ENCODE measurements around the gene ACTRT2.

Gene ACTRT2

GRCh38 chr1:3034162-3034561, 12.9 kb downstream of the ACTRT2 start:
- TF ChIP-seq GLIS3 (CRISPR knock-in tag; IDR thresholded peaks at IDR 0.05) (no peak), TCF4 (CRISPR knock-in tag; IDR thresholded peaks at IDR 0.05; ENCODE audit: borderline replicate concordance) (no peak), ZC3H10 (CRISPR knock-in tag; IDR thresholded peaks at IDR 0.05) (no peak), ARNTL (CRISPR knock-in tag; IDR thresholded peaks at IDR 0.05; ENCODE audit: borderline replicate concordance, low read depth) (no peak)
- no peak for ATAC-seq

- ATAC-seq = no peak
- TF ChIP-seq ARNTL (CRISPR knock-in tag; IDR thresholded peaks at IDR 0.05; ENCODE audit: borderline replicate concordance, low read depth) (no peak), TOX (CRISPR knock-in tag; IDR thresholded peaks at IDR 0.05; ENCODE audit: borderline replicate concordance) (no peak), CSRNP3 (CRISPR knock-in tag; IDR thresholded peaks at IDR 0.05) (no peak), ZC3H10 (CRISPR knock-in tag; IDR thresholded peaks at IDR 0.05) (no peak), PATZ1 (CRISPR knock-in tag; IDR thresholded peaks at IDR 0.05; ENCODE audit: borderline replicate concordance) (no peak), ISL1 (CRISPR knock-in tag; IDR thresholded peaks at IDR 0.05) (no peak), RARB (CRISPR knock-in tag; IDR thresholded peaks at IDR 0.05) (no peak), CREB5 (CRISPR knock-in tag; IDR thresholded peaks at IDR 0.05; ENCODE audit: low read depth) (no peak), POU6F1 (CRISPR knock-in tag; IDR thresholded peaks at IDR 0.05; ENCODE audit: borderline replicate concordance, low read depth) (no peak), GLIS3 (CRISPR knock-in tag; IDR thresholded peaks at IDR 0.05) (no peak), BACH2 (CRISPR knock-in tag; IDR thresholded peaks at IDR 0.05; ENCODE audit: borderline replicate concordance) (no peak), ZFP30 (CRISPR knock-in tag; IDR thresholded peaks at IDR 0.05) (no peak), TSHZ2 (CRISPR knock-in tag; IDR thresholded peaks at IDR 0.05) (no peak), ZNF70 (CRISPR knock-in tag; IDR thresholded peaks at IDR 0.05) (no peak), ZFP3 (CRISPR knock-in tag; IDR thresholded peaks at IDR 0.05) (no peak), ZNF8 (CRISPR knock-in tag; IDR thresholded peaks at IDR 0.05) (no peak), CSDC2 (CRISPR knock-in tag; IDR thresholded peaks at IDR 0.05) (no peak), TCF4 (CRISPR knock-in tag; IDR thresholded peaks at IDR 0.05; ENCODE audit: borderline replicate concordance) (no peak), ZNF565 (CRISPR knock-in tag; conservative IDR thresholded peaks at IDR 0.05; ENCODE audit: low read depth) (no peak), SNAI2 (CRISPR knock-in tag; IDR thresholded peaks at IDR 0.05) (no peak)
These were observed 13.7 kb downstream of the ACTRT2 start for GRCh38 chr1:3034728-3035562.

Data from SK-N-SH treated with all-trans-retinoic acid at 6 μM for 48 hours (cell line).